HG03469 (cell line): ENCODE data around the gene CARMIL1.

ENCODE experiments used
- ATAC-seq: cut with Tn5 transposase; IDR thresholded peaks from one replicate; pipeline ENCODE4 v1.9.1; 2021; ENCODE audit warnings: mild to moderate bottlenecking, moderate library complexity, moderate number of reproducible peaks; ENCODE audit not compliant: unreplicated experiment

CARMIL1 gene

GRCh38 chr6:25465941-25466340 lies 186.8 kb downstream of the CARMIL1 start:
- ATAC-seq = no peak

DNA sequence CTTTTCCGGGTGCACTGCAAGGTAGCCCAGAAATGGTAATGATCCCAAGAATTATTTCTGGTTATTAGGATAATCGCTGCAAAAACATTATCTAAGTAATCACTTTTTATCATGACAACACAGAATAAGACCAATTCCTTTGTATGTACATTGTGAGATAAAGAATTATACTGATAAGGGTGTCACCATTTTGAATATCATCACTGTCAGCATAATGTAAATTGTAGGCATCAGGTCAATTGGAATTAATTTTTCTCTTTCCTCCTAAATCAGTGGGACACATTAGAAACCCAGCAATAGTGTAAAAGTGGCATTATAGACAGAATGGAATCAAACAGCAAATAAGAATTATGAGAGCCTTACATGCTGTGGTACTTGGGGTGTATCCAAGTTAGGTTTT lies 189.7 kb downstream of the CARMIL1 start:
- ATAC-seq = no peak

DNA sequence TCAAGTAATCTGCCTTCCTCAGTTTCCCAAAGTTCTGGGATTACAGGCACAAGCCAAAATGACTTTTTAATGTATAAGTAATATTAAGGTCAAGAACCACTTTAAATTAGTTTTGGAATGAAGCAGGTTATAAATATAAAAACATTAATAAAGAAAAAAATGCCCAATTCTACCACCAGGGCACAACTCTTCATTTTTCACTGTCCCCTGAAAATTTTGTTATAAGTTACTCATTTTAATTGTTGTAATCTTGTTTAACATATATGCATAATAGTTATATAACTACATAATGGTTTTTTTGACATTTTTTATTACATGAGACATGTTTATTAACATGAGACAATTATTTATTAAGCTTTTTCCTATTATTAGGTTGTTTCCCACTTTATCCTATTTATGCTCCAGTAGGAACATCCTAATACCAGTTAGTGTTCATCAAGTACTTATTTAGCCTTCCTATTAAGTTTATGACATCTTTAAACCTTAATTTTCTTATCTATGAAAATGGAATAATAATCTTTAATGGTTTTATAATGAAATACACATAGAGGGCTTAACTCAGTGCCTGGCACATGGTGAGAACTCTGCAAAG lies 190.7 kb downstream of the CARMIL1 start:
- ATAC-seq = no peak

DNA sequence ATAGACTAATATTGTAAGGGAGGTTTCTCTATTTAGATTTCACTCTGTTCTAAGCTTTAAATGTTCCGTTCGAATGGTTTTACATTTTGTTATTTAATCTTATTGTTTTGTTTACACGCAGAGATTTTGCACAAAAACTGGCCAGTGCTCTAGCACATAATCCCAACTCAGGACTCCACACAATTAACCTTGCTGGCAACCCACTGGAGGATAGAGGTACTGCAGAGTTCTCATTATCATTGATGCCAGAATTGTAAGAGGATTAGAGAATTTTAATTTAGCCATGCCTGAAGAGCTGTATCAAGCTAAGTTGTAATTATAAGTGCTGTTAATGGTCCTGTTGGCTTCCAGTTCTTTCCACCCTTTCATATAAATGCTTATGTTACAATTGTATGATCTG lies 193.1 kb downstream of the CARMIL1 start:
- no peak for ATAC-seq

DNA sequence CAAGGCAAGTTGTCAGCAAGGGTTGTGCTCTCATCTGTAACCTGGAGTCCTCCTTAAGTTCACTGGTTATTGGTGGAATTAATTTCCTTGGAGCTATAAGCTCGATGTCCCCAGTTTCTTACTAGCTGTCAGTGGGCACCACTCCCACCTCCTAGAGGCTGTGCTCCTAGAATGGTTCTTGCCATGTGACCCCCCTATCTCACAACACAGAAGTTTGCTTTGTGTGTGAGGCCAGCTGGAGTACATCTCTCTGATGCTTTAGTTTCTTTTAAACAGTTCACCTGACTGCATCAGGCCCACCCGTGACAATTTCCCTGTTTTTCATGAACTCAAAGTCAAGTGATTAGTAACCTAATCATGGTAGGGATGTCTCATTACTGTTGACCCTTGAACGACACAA lies 193.7 kb downstream of the CARMIL1 start:
- ATAC-seq = no peak

- ATAC-seq = no peak
These were observed 194.3 kb downstream of the CARMIL1 start for GRCh38 chr6:25473447-25473846.

GRCh38 chr6:25476126-25476525 lies 197.0 kb downstream of the CARMIL1 start:
- no peak for ATAC-seq

DNA sequence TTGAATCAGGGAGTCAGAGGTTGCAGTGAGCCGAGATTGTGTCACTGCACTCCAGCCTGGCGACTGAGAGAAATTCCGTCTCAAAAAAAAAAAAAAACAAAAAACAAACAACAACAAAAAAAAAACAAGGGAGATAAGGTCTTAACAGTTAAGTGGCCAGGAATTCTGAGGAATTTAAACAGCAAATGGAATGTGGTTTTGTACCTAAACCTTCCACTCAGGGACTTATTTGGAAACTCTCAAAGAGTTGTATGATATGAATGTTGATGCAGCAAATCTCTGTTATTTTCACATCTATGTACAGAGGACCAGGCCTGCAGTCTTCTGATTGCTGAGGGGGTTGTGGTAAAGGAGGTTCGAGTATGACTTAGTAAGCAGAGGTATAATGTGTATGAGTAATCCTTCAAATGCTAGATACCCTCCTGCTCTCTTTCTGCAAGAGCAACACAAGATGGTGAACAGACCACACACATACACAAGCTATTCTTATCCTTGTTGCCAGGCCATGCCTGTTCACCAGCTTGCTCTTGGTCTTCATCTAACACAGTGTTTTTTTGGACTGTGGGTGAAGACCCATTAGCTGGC lies 197.9 kb downstream of the CARMIL1 start:
- no peak for ATAC-seq

- ATAC-seq = no peak
These were observed 199.8 kb downstream of the CARMIL1 start for GRCh38 chr6:25478973-25479372.

DNA sequence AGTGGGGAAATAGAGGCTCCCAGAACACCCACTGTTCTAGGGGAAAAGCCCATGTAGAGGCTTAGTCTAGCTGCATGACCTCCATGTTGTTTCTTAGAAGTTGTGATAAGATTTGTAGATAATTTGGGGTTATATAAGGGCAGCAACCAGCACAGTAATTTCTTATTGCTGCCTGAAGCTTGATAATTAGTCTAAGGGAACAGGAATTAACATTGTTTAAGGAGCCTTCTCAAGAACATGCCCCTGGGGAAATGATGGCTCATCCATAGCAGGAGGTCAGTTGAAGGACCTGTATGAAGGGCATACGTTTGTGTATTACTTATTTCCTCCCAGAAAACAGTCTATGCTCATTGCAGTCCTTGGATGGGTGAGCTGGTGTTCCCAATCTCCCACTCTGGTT lies 202.1 kb downstream of the CARMIL1 start:
- ATAC-seq = no peak

DNA sequence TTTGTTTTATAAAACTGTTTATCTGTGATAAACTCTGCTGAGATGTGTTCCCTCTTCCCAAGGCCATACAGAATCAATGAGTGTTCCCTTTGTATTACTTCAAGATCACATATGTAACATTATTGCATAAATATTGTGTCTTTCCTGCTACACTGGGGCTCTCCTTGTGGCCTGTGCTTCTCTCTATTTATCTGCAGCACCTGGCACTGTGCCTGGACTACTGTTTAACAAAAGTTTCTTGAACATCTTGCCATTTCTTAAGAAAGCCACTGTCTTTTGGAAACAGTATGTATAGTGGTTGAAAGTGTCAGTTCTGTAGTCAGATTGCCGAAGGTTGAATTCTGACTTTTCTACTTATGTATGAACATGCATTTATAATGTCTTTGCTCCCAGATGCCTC lies 203.8 kb downstream of the CARMIL1 start:
- ATAC-seq = no peak

DNA sequence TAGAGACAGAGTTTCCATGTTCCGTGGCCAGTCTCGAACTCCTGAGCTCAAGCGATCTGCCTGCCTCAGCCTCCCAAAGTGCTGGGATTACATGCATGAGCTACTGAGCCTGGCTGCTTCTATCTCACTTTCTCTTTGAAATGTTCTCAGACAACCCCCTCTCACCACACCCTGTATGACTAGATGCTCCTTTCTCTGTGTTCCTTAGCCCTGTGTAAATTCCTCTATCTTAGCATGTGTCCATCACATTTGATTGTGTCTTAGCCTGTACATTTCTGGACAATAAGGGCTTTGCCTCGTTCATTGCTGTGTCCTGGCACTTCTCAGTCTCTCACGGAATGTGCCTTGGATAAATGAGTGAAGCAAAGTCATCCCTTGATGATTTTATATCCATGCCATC lies 204.8 kb downstream of the CARMIL1 start:
- ATAC-seq = no peak

- ATAC-seq = no peak
These were observed 205.7 kb downstream of the CARMIL1 start for GRCh38 chr6:25484900-25485299.

GRCh38 chr6:25485821-25486534 lies 206.8 kb downstream of the CARMIL1 start:
- no peak for ATAC-seq

- ATAC-seq = no peak
These were observed 207.4 kb downstream of the CARMIL1 start for GRCh38 chr6:25486550-25486949.

DNA sequence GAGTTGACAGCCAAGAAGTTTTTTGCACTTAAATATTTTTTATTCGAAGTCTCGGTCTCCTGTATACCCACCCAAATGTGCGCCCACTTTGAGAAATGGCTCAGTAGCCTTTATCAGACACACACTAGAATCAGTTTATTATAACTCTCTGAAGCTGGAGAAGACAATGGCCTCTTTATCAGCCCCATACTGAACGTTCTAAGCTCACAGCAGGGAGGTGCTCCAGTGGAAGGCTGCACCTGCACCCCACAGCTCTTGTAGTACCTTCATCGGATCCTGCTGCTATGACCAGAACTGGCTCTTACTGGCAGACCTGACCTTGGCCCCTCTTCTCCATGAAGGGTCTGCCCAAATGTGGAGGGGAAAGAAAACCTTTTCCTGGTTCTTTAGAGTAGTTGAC lies 207.8 kb downstream of the CARMIL1 start:
- no peak for ATAC-seq

DNA sequence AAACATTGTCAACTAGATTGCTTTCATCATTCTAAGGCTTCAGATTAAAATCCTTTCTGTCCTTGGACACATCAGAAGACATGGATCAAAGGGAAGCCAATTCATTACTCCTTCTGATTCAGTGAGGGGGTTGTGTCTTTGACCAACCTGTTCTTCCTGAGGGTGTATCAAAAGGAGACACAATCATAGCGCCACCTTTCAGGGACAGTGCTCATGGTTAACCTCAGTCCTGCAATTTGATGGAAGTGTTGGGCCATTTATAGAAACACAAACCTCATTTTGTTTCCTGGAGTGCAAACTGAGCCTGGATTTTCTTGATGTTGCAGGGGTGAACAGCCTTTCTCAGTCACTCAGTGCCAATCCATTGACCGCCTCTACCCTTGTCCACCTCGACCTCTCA lies 209.0 kb downstream of the CARMIL1 start:
- ATAC-seq = no peak

GRCh38 chr6:25489399-25489798 lies 210.2 kb downstream of the CARMIL1 start:
- no peak for ATAC-seq

DNA sequence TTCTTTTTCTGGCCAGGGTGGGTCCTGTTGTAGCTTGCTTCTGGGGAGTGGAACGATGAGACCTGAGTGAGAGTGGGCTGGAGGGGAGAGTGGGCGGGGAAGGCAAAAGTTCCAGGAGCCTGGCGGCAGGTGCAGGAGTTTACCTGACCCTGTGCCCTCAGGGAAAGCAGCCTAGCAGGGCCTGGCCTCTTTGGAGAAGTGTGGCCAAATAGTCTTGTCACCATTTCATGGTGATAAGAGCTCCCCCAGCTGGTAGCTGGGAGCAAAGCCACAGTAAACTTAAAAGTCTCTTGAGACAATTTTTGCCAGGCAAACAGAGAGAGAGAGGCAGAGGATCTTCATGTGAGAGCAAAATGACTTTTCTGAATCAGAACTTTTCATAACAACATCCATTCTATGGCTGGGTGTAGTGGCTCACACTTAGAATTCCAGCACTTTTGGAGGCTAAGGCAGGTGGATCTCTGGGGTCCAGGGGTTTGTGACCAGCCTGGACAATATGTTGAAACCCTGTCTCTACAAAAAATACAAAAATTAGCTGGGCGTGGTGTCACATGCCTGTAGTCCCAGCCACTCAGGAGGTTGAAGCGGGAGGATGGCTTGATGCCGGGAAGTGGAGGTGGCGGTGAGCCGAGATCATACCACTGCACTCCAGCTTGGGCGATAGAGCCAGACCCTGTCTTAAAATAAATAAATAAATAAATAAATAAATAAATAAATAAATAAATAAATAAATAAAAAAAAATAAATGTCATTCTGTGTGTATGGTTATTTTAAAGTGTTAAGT lies 211.0 kb downstream of the CARMIL1 start:
- ATAC-seq = no peak

DNA sequence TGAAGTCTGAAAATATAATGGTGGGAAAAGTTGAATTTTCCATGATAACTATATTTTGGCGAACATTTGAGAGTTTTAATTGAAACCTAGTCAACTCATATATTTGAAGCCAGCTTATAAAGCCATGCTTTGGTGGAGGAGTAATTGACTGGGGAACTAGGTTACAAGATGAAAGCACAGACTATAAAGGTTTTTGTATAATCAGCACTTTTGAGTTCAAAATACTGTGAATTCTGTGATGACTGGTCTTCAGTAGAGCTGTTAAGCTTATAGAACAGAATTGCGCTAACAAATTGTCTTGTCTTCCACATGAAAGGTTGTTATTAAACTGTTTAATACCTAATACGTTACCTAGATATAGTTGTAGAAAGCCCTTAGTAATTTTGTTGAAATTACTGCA lies 213.8 kb downstream of the CARMIL1 start:
- ATAC-seq = no peak

- no peak for ATAC-seq
These were observed 215.3 kb downstream of the CARMIL1 start for GRCh38 chr6:25494469-25494868.
